Smooth muscle cell of the coronary artery (primary cell): ENCODE results near the gene TRMT61A. TPM values are rescaled to one million over a fixed set of nuclear protein-coding genes. Genes with fewer than 3 reads are reported as not detected.

Experiments
- total RNA-seq: library from RNA; depleted of rRNA; stranded (reverse); fragments of >200 nt; gene quantifications from 2 replicates; pipeline ENCODE4 v1.2.3, GENCODE V29; 2014; ENCODE audit warnings: low replicate concordance

The TRMT61A gene
- total RNA-seq, result 6.5 and 8.5 TPM in 2 replicates

DNA sequence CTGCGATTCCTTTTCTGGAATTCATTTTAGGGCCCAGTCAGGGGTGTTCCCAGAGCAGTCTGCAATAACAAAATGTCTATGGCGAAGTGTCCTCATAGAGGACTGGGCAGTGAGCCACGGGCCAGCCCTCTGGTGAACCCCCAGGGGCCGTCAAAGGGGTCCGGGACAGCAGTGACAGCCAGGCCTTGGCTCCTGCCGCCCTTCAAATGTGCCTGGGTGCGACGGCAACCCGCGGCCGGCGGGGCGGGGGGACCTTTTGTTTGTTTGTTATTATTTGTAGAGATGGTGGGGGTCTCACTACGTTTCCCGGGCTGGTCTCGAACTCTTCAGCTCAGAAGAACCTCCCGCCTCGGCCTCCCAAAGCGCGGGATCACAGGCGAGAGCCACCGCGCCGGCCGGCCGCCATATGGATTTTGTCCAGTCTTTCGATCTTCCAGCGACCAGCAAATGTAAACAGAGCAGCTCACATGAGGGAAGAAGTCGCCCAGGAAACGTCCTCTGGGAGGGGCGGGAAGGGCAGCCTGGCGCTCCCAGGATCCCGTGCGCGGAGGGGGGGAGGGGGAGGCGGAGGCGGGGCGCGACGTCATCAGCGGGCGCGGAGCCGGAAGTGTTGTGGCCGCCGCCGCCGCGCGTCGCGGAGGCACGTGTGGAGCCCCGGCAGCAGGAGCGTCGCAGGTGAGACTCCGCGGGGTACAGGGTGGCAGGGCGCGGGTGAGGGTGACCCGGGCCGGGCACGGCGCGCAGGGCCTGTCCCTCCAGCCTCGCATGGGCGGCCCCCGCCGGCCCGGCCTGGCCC, at the start of gene TRMT61A:
TSS of gene TRMT61A (plus strand) at position 610 of the 796 bp plus-strand sequence. CDS start 783 bp downstream, outside the sequence.

DNA sequence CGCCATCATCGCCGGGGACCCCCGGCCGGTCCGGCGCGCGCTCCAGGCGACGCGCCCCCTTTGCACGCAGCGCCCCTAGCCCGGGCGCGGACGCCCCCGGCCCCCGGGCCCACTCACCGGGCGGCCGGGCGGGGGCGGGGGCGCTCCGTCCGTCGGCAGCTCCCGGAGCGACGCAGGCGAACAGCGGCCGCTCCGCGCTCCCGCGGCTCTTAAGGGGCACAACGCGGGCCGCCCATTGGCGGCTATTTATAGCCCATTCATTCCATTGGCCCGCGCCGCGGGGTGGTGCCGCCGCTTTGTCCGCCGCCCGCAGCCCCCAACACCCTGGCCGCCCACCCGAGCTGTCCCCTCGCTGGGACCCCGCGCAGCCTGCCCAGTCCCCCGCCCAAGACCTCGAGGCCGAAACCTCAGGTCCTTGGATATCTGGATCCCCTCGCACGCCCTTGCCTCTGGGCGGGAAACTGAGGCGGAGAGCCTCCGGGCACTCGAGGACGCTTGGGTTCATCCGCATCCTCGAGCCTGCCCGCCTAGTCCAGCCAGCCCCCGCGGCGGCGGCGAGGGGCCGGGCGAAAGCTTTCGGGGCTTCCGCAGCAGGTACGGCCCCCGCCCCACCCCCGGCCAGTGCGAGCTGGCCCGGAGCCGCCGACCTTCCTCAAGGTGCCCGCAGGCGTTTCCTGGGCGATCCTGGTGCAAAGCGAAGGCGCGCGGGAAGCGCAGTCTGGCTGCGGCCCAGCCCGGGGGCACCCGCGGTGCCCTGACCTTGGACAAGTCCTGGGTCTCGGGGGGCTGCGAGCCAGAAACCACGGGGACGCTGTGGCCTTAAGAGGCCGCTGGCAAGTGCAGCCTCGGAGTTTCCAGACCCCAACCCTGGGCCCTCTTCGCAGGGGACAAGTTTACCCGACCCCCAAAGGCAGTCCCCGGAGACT, 6.1 kb upstream of the TRMT61A start, which contains the start of gene CKB:
TSS of gene CKB (minus strand) at position 182 of the 926 bp plus-strand sequence. CDS start 337 bp downstream, outside the sequence.

DNA sequence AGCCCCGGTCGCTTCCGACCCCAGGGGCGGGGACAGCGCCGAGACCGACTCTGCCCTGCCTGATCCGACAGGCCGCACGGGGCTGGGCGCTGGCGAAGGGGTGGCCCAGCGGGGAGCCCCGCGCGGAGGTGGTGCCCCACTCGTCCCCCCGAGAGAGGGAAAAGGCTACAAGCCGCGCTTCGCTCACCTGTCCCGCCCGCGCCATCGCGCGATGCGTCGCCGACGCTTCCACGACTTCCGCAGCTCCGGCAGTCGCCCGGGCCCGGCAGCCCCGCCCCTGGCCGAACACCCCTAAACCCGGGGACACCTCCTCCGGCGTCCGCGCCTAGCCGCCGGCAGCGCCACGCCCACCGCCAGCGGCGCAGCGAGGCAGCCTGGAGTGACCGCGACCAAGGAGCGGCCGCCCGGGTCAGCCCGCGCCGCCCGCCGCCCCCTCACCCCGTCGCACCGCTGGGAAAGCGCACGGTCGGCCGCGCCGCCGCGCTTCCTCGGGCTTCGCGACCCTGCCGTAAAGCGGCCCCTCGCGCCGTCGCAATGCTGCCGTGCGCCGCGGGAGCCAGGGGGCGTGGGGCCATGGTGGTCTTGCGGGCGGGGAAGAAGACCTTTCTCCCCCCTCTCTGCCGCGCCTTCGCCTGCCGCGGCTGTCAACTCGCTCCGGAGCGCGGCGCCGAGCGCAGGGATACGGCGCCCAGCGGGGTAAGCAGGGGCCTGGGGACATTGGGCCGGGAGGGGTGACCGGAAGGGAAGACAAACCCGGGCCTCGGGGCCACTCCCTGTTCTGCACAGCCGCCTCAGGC, 33.6 kb downstream of the TRMT61A start, which contains the start of the genes BAG5 and COA8:
TSS of gene BAG5 (minus strand) at position 229 of the 797 bp plus-strand sequence. CDS start 1,493 bp downstream, outside the sequence.
TSS of gene COA8 (plus strand) at position 532 of the 797 bp plus-strand sequence. CDS start at position 574, 42 bp downstream.

Other genes with a start within 250 kb of the TRMT61A start
- 114 and 401 TPM in 2 replicates for gene EIF5, start 195.0 kb upstream of the TRMT61A start, total RNA-seq
- 69.1 and 69.4 TPM in 2 replicates for gene MARK3, start 143.8 kb upstream of the TRMT61A start, total RNA-seq
- 12.8 and 48.9 TPM in 2 replicates for gene CKB, start 6.4 kb upstream of the TRMT61A start, total RNA-seq
- gene BAG5, start 33.5 kb downstream of the TRMT61A start, total RNA-seq, result 14.3 and 21.0 TPM in 2 replicates
- 2.8 and 16.3 TPM in 2 replicates for gene COA8, start 33.8 kb downstream of the TRMT61A start, total RNA-seq
- gene KLC1, start 100.0 kb downstream of the TRMT61A start, total RNA-seq, result 225 and 262 TPM in 2 replicates
- 2.0 and 5.0 TPM in 2 replicates for gene XRCC3, start 186.3 kb downstream of the TRMT61A start, total RNA-seq
- gene ZFYVE21, start 186.6 kb downstream of the TRMT61A start, total RNA-seq, result 51.8 and 68.8 TPM in 2 replicates